GM19452 (cell line): ENCODE results near the gene TIMM13.

Source experiments
- ATAC-seq: cut with Tn5 transposase; IDR thresholded peaks from one replicate; pipeline ENCODE4 v1.9.1; 2021; ENCODE audit not compliant: unreplicated experiment

Gene TIMM13

GRCh38 chr19:2455851-2456570 is 28.6 kb upstream of the TIMM13 start:
- ATAC-seq: peak; percentile 43

DNA sequence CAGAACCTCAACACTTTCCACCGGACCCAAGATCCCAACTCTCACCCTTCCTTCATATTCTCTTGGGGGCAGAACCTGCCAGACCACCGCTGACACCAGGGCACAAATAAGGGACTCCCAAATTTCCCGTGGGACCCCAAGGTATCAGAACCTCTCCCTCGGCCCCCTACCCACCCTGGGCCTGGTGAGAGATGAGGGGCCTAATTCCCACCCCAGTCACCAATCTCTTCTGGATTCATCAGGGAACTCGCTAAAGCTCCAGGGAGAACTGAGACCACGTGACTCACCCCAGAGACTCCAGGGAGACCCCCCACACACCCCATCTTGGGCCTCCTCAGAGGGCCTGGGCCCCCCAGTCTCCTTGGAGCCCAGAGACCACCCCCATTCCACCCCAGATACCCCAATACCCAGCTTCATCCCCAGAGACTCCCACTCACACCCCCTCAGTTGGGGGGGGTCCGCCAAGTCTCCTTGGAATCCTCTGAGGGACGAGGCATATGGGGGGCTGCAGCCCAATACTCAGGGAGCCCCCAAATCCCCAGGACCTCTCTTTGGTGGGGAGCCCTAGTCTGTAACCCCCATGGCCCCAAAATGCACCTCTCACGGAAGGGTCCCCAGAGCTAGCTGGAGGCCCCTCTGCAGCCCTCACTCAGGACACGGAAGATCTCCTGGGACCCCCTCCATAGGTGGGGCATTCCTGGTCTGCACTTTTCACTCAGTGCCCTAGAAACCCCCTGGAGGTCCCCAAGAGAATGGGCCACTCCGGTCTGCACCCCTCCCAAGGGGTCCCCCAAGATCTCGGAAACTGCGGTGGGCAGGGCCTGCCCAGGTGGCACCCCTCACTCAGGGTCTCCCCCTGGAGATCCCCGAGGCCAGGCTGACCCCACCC is 27.8 kb upstream of the TIMM13 start:
- ATAC-seq: no peak

DNA sequence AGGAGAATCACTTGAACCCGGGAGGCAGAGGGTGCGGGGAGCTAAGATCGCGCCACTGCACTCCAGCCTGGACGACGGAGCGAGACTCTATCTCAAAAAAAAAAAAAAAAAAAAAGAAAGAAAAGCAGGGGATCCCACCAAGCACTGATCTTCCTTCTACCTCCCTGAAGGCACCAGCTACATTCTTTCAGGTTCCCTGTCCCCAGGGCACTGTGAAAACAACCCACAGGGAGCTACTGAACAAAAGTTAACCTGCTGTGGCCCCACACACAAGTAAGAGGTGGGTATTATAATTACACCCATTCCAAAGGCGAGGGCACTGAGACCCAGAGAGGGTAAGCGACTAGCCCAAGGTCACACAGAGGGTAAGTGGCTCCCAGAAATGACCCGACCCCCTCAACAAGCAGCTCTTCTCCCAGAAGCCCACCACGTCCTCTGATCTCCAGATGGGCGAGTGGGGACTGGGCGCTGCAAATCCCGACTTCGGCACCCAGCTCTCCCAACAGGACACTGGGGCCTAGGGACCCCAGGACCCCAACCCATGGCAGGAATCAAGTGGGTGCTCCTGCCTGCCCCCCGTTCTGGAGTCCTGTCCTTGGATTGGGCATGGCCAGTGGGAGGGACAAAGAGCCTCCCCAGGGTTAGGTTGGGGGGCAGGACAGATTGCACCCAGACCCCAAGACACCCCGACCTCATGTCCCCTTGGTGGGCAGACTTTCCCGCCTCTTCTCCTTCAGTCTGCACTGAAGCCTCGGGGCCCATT is 27.0 kb upstream of the TIMM13 start:
- no peak for ATAC-seq

GRCh38 chr19:2453431-2454025 is 26.1 kb upstream of the TIMM13 start:
- no peak for ATAC-seq

- ATAC-seq: no peak
Observed at GRCh38 chr19:2451741-2452140, 24.4 kb upstream of the TIMM13 start.

GRCh38 chr19:2451138-2451537 is 23.8 kb upstream of the TIMM13 start:
- ATAC-seq: no peak

GRCh38 chr19:2449019-2449418 is 21.6 kb upstream of the TIMM13 start:
- no peak for ATAC-seq

DNA sequence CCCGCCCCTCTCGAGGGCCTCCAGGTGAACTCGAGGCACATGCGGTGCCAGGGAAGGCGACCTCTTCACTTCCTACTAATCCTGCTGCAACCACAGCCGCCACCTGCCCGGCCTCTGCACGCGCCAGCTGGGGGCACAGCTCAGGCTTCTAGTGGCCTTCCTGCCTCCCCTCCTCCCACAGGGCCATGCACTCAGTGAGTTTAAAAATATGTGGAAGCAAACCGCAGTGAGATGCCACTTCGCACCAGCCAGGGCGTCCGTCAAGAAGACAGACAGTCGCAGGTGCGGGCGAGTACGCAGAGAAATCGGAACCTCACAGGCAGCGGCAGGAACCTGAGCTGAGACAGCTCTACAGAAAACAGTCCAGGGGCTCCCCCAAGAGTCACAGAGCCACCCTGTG is 19.0 kb upstream of the TIMM13 start:
- ATAC-seq: no peak

GRCh38 chr19:2444251-2445002 is 17.0 kb upstream of the TIMM13 start:
- ATAC-seq: no peak

- ATAC-seq: no peak
Observed at GRCh38 chr19:2443785-2444182, 16.4 kb upstream of the TIMM13 start.

DNA sequence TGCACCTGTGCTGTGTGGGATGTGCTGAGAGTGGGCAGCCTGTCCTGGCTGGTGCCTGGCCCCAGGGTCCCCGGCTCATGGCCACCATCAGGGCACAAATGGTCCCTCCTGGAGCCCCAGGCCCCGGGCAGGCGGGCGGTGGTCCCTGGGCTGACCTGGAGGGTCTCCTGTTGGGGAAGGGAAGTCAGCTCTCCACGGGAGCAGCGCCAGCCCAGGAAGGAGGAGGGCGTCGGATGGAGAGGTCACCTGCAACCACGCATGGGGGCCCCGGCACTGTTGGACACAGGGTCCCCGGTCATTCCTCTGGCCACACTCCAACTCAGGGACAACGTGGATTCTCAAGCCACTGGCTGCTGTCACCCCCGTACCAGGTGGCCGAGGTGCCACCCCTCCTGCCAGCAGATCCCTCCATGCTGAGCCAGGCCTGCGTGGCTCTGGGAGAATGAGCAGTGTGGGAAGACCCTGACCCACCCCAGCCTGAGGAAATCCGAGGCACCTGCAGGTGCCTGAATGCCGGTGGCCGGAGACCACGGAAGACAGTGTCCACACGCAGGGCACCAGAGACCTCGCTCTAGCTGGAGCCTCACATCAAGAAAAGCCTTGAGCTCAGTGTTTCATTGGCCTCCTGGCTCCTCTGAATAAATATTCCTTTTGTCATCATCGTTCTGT is 15.9 kb upstream of the TIMM13 start:
- no peak for ATAC-seq

GRCh38 chr19:2441096-2441752 is 13.8 kb upstream of the TIMM13 start:
- ATAC-seq: no peak

DNA sequence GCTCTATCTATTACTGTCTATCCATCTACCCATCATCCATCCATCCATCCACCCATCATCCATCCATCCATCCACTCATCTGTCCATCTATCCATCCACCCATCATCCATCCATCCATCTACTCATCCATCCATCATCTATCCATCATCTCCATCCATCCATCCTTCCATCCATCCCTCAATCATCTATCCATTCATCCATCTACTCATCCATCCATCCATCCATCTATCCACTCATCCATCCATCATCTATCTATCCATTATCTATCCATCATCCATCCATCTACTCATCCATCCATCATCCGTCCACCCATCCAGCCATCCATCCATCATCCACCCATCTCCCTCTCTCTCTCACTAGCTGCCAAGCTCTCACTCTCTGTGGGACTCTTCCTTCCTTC is 13.1 kb upstream of the TIMM13 start:
- no peak for ATAC-seq

GRCh38 chr19:2438178-2438577 is 10.8 kb upstream of the TIMM13 start:
- no peak for ATAC-seq

- no peak for ATAC-seq
Observed at GRCh38 chr19:2436926-2437325, 9.5 kb upstream of the TIMM13 start.

DNA sequence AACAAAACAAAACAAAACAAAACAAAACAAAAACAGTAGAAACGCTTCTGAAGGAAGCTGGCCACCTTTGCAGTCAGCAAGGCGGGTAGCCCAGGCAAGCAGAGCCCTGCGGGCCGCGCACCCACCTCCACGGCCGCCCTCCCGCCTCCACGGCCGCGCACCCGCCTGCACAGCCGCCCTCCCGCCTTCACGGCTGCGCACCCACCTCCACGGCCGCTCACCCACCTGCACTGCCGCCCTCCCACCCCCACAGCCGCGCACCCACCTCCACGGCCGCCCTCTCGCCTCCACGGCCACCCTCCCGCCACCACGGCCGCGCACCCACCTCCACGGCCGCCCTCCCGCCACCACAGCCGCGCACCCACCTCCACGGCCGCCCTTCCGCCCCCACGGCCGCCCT is 9.0 kb upstream of the TIMM13 start:
- no peak for ATAC-seq

GRCh38 chr19:2434721-2435265 is 7.4 kb upstream of the TIMM13 start:
- no peak for ATAC-seq

DNA sequence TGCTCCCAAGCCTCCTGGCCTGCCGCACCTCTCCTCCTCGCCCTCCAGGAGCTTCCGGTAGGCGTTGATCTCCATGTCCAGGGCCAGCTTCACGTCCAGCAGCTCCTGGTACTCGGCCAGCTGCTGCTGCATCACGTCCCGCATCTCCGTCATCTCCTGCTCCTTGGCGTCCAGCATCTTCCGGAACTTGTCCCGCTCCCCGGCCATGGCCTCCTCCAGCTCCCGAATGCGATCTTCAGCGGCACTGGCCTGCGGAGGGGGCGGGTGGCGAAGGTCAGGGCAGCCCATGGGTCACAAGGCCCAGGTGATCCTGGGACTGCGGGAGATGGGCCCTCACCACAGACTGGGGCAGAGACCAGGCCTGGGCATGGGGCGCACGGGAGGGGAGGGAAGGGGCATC is 6.9 kb upstream of the TIMM13 start:
- no peak for ATAC-seq

GRCh38 chr19:2433854-2434253 is 6.5 kb upstream of the TIMM13 start:
- ATAC-seq: no peak
